Activated CD4-positive, alpha-beta T cell treated with anti-CD3 and anti-CD28 coated beads, Interleukin-2, amount 50 U/mL, for 16 hours (primary cell): ENCODE data around the gene DNAL4.
"Not testable (repeated sequence)": the region's sequence is repeated elsewhere in the genome, so short reads cannot be mapped to it uniquely, and the experiment has no call there.

Experiments used
- DNase-seq: peaks from one replicate; pipeline ENCODE4 v3.0.0-alpha.2; 2020

Gene DNAL4

GRCh38 chr22:38826801-38827200 is 32.9 kb upstream of the DNAL4 start:
- no peak for DNase-seq

DNA sequence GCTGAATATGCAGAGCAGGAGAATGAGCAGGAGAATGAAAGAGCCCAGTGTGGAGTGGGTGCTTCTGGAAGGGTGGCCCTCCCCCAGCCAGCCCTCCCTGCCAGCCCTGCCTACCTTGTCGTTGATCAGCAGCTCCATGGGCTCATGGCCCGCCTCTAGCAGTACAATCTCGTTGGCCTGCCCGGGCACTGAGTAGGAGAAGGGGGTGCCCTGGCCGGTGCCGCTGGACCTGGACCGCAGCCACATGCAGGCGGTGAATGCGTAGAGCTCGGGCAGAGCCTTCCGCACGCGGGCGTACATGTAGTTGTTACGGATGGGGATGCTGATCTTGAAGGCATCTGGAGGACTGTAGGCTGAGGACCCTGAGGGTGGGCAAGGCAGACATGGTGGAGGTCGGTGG is 32.4 kb upstream of the DNAL4 start:
- no peak for DNase-seq

- peak; percentile 42 for DNase-seq
These were observed 30.6 kb upstream of the DNAL4 start for GRCh38 chr22:38824585-38824984.

DNA sequence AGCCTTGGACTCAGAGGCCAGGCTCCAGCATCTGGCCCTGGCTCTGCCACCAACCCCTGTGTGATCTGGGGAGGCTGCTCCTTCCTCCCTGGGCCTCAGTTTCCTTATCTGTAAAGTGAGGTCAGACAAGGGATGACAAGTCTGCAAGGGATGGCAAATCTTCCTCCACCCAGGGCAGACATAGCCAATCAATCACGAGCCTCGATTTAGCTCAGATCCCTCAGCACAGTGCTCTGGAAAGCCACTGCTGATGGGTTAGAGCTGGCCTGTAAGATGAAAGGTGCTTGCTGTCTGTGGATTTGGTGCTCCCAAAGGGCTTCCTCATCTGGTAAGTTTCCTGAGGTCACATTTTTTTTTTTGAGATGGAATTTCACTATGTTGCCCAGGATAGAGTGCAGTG is 29.7 kb upstream of the DNAL4 start:
- DNase-seq: no peak

- DNase-seq: no peak
These were observed 29.1 kb upstream of the DNAL4 start for GRCh38 chr22:38823076-38823475.

GRCh38 chr22:38820020-38820419 is 26.1 kb upstream of the DNAL4 start:
- no peak for DNase-seq

DNA sequence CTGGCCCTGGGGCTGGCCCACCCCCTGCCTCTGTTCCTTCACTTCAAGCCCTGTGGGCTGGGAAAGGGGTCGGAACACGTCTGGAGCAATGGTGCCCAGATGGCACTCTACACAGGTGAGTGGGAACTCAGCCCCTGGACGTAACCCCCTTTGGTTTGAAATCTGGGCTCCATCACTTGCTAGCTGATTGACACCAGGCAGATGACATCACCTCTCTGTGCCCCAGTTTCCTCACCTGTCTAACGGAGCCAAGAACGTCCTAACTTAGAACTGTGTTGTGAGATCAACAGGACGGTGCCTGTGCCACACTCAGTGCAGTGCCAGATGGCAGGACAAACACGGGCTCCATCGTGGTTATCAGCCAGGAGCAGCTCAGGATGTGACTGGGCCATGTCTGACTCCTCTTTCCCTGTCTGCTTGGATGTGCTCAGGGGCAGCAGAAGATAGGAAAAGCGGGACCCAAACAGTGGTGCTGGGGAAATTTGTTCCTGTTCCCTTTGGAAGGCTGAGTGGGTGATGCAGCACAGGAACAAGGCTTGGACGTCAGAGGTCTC is 25.5 kb upstream of the DNAL4 start:
- no peak for DNase-seq

DNA sequence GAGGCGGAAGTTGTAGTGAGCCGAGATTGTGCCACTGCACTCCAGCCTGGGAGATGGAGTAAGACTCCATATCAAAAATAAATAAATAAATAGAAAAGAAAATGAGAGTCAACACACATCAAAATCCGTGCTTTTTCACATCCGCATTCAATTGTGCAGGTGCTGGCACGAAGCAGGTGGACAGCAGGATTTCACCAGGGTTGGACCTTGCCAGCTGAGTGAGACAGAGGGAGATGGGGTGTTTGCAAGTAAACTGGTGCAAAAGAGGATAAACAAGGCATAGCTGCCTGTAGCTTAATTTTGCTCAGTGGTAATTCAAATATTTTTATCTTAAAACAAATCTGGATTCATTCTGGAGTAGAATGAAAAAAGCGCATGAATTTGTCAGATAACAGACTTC is 23.3 kb upstream of the DNAL4 start:
- no peak for DNase-seq

DNA sequence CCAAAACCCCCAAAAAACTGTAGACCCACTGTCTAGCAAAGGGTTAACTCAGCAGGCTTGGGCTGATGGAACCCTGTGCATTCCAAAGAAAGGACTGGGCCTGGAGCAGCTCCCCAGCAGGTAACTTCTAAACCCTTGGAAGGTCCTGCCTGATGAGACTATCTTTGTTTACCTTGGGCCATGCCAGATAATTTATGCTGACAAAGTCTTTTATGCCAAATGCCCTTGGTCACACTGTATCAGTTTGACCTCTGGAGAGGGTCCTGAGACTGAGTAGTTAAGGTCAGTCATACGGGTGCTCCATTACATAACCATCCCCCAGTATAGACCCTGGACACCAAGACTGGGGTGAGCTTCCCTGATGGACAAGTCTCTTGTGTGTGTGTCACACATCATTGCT is 21.9 kb upstream of the DNAL4 start:
- DNase-seq: no peak

- DNase-seq: no peak
These were observed 17.3 kb upstream of the DNAL4 start for GRCh38 chr22:38811241-38811640.

DNA sequence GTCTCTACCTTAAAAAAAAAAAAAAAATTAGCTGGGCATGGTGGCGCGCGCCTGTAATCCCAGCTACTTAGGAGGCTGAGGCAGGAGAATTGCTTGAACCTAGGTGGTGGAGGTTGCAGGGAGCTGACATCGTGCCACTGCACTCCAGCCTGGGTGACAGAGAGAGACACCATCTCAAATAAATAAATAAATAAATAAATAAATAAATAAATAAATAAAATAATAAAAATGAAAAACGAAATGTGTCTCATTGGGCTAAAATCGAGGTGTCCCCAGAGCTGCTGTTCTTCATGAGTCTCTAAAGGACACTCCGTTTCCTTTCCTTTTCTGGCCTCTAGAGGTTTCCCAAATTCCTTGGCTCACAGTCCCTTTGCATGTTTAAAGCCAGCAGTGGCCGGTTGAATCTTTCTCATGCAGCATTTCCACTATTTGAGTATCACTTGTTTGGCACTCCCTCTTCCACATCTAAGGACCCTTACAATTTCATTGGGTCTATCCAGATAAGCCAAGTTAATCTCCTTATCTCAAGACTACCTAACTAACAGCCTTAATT is 11.2 kb upstream of the DNAL4 start:
- not testable (repeated sequence) for DNase-seq

GRCh38 chr22:38802671-38803121 is 8.8 kb upstream of the DNAL4 start:
- DNase-seq: no peak

DNA sequence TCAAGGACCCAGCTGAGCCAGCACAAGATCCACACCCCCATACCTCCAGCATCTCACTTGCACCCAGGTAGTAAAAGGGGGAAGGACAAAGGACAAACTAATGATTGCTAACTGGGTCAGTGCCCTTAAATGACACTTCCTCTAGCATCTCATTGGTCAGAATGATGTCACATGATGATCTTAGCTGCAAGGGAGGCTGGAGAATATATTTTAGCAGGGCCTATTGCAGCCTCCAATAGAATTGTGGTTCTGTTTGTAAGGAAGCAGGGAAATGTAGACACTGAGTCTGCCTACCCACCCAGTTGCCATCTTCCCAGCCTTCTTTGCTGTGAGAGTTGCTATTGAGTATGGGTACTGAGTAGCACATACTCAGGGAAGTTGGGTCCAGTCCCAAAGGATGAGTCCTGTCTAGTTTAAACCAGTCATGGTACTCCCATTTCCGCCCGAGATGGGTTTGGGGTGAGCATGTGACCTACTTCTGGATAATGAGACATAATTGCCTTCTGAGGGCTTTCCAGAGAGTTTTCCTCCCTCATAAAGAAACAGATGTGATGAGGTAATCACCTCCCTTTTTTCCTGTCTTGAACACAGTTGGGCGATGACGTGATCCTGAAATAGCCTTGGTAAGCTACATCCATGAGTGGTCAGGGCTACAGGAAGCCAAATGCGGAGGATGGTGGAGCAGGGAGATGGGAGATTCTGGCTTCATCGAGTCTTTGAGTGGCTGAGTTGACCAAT is 5.5 kb upstream of the DNAL4 start:
- no peak for DNase-seq

DNA sequence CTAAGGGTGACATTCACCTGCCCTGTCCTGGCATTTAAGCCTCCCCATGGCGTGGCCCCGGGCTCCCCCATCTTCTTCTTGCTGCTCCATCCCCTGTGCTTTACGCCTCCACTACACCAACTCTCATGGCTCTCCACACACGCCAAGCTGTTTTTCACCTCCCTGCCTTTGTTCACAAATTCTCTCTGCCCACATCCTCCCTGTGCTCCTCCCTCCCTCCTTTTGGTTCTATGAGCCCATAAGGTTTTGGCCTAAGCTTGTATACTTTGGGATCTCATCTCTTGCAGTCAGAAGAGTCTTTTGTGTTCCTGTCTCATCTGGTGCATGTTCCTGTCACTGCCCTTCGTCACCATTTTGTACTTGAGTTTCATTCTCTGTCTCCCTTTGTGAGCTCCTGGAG is 4.6 kb upstream of the DNAL4 start:
- no peak for DNase-seq

DNA sequence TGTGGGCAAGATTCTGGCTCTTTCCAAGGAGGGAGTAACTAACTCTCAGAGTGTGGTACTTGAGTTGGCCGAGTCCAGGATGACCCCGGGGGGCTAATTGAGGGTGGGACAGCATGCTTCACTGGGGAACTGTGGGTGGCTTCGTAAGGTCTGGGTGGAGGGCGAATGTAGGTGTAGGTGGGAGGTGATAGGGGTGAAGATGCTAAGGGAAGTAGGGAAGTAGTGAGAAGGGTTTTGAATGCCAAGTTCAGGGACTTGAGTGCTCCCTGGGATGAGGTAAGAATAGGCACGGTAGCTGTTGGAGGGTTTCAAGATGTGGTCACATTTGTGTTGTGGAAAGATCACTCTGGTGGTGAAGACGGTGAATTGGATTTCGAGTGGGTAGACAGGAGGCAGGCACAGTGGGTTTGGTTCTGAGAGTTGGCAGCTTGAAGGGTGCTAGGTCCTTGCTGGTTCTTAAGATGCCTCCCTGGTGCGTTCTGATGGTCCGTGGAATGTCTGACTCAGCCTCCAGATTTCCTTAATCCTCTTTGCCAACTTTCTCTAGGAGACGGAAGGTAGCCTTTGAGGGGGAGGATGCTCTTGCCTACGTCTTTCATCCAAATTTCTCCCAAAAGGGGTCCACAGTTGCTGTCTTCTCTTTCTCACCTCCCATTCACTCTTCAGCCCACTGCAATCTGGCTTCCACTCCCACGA is 2.5 kb upstream of the DNAL4 start:
- DNase-seq: no peak

DNA sequence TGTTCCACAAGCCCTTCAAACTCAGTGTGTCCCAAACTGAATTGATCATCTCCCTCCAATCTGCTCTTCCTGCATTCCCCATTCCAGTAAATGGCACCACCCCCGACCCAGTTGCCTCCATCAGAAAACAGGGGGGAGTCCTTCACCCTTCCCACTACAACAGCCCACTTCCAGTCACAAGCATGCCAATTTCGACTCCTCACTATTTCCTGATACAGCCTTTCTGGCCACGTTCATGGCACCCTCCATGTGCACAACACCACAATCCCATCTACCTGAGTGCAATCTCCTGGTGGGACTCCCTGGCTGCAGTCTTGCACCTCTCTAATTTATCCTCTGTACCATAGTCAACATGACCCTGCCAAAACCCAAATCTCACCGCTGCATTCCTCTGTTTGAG is 1.6 kb upstream of the DNAL4 start:
- no peak for DNase-seq

- DNase-seq: no peak
These were observed 626 bp downstream of the DNAL4 start for GRCh38 chr22:38793317-38793716.

GRCh38 chr22:38792833-38793232 is 1.1 kb downstream of the DNAL4 start:
- peak; percentile 38 for DNase-seq

DNA sequence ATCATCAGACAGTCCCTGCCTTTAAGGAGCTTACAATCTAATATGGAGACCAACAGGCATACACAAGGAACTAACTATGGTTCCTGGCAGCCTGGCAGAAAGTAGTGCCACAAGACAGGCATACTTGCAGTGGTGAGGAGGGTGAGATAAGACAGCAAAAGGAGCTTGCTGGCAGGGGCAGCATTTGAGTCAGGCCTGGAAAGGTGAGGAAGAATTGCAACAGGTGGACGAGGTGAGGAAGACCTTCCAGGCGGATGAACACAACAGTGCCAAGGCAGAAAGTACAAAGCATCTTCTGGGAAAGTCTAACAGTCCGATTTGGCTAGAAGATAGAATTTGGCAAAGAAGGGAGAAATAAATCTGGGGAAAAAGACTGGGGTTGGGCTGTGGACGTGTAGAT is 4.3 kb downstream of the DNAL4 start:
- no peak for DNase-seq

DNA sequence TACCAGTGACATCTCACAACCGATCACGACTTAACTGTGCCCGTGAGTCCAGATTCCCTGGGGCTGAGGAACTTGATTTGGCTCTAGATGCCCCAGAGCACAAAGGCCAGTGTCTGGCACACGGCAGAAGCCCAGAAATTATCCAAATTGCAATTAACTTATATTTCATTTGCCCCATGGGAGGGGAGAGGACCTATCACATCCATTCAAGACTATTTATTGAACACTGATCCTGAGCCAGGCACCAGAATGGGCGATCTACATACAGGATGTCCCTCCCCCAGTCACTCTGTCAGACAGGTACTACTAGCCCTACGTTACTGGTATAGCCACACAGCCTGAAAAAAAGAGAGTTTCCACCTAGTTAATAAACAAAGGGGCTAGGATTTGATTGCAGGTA is 5.1 kb downstream of the DNAL4 start:
- DNase-seq: no peak

DNA sequence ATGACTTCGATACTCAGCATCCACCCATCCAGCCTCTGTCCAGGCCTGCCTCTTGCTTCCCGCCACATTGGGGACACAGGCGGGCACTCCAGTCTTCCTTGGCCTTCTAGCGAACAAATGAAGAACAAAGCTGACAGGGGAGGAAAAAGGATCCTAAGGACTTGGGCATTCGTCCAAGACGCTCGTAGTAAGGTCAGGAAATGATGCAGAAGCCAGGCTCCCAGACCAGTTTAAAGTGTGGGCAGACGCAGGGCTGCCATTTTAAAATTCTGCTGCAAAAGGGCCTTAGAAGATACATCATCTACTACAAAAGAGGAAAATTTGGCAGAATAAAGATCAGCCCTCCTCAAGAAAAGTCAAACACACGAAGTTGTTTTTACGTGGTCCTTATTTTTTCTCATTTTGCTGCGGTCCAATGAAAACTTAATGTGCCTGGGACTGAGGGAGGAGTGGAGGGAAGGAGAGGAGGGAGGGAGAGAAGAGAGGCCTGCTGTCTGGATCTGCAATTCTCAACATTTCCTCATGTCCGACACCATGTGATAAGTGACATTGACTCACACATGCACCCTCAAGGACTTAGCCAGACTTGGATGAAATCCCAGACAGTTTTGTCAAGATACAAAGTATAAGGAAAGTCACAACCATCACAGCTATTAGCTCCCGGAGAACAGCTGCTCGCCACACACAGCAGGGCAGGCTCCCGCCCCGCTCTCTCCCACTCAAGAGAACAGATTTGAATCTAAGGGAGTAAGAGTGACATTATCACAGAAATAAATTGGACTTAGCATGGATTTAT is 5.7 kb downstream of the DNAL4 start:
- no peak for DNase-seq

DNA sequence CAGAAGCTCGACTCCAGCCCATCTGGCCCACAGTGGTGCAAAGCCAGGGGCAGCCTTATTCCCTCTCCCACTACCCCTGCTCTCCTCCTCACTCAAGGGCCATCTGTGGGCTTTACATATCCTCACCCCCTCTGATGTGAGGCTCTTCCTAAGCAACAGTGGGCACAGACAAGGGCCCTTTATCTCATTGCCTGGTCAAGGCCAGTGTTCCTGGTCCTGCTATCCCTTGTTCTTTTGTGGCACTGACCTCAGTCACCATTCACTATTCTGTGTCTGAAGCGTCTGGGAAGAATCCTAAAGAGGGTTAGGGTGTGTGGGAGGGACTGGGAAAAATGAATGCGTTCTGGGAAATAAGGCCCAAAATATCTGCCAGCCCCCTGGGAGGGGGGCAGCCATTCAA is 7.3 kb downstream of the DNAL4 start:
- no peak for DNase-seq

DNA sequence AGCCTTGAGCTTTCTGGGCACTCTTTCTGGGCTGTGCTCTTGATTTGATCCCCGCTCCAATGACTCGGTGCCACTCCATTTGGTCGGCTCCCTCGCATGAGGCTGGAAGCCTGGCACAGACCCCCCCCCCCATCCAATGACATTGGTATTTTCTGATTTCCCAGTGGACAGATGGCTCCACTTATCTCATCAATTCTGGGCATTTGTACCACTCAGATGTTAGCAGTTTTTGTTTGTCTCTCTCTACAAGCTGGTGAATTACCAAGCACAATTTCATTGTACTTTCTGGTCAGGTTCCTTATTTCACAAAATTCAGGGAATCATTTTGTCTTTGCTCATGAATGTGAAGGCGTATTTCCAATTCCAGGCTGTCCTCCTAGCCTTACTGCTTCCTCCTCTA is 9.1 kb downstream of the DNAL4 start:
- DNase-seq: no peak
